AG08396 (cell line): Measurements from ENCODE around the gene IFI27.
"Not testable (repeated sequence)": the region's sequence is repeated elsewhere in the genome, so short reads cannot be mapped to it uniquely, and the experiment has no call there.

Experiments
- DNase-seq: peaks from one replicate; pipeline ENCODE4 v3.0.0; 2012; ENCODE audit warnings: low spot score, mixed read lengths

The IFI27 gene

DNA sequence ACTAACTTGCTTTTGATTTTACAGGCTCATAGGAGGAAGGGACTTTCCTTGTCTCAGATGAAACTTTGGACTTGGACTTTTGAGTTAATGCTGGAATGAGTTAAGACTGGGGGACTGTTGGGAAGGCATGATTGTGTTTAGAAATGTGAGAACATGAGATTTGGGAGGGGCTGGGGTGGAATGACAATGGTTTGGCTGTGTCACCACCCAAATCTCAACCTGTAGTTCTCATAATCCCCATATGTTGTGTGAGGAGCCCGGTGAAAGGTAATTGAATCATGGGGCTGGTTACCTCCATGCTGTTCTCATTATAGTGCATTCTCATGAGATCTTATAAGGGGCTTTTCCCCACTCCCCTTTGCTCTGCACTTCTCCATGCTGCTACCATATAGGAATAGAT is 45.6 kb downstream of the IFI27 start:
- DNase-seq = not testable (repeated sequence)

DNA sequence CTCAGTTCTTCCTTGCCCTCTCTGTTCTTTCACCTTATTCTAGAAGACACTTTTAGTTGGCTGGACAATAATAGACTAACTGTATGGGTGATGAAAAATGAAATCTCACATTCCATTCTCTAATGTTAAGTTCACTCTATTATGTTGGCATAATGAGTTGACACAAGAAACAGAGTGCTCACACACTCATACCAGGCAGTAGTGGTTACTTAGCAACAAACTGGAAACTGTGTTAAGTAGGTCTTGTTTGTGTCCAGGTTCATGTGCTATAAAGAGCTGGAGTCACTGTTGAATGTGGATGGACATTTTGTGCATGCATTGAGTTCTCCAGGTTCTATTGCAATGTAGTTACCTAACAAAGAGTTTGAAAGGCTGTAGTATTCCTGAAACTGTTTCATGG is 46.7 kb downstream of the IFI27 start:
- no peak for DNase-seq

DNA sequence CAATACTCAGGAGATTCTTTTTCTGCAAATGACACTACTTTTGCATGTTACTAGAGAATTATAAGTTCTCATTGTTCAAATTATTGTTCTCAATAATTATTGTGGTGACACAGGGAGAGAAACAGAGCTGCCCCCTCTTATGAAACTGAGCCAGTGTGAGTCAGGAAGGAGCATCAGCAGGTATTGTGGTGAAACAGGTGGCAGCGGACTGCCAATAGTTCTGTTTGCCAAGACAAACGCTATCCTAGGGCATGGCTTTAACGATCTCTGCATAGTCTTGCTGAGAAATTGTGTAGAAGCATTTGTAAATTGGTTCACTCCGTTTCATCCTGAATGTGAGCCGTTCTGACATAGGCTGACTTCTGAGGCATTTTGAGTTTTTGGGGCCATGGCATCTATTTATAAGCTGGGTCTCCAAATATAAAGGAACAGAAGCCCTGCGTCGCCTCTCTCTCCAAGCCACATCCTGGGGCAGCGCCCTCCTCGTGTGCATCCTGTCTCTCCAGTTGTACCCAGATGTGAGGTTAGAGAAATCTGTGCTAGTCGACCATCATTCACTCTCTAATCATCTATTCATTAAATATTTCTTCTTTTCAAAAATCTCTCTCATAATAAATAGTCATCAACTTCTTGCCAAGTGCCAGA is 47.8 kb downstream of the IFI27 start:
- no peak for DNase-seq

DNA sequence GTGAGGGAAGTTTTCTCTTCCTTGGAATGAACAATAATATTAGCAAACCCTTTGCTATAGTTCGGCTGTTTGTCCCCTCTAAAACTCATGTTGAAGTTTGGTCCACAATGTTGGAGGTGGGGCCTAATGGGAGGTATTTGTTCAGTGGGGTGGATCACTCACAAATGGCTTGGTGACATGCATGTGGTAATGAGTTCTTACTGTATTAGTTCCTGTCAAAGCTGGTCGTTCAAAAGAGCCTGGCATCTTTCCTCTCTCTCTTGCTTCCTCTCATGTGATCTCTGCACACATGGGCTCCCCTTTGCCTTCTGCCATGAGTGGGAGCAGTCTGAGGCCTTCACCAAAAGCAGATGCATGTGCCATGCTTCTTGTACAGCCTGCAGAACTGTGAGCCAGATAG is 50.5 kb downstream of the IFI27 start:
- no peak for DNase-seq

DNA sequence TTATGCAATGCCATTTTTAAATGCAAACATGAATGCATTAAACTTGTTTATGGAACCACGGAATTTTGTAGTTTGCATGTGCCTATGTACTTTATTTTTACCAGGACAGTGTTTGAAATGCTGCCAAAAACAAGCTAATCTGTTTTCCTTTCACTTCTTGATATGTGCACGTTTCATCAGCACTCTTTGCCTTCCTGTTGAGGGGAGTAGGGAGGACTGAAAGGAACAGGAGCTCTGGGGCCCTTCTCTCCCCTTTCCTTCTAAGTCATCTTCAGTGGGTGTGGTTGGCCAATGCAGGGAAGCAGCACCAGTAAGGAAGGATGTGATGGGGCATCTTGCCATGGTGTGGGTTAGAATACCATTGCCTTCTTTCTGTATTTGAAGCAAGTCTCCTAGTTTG is 51.4 kb downstream of the IFI27 start:
- no peak for DNase-seq

DNA sequence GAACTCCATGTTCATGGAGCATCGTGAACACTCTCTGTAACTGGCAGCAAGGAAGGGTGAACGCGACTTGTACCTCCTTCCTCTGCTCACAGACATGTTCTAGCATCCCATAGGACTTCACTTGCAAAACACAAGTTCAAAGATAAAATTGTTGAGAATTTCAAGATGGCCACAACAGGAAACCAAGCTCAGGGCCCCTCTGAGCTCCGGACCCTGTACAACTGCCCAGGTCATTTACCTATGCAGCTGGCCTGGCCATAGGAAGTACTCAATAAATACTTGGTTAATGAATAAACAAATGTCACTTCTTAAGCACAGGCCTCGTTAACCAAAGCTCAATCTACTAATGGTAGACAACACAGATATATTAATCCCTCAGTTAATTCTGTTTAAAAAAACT is 51.9 kb downstream of the IFI27 start:
- DNase-seq = no peak

DNA sequence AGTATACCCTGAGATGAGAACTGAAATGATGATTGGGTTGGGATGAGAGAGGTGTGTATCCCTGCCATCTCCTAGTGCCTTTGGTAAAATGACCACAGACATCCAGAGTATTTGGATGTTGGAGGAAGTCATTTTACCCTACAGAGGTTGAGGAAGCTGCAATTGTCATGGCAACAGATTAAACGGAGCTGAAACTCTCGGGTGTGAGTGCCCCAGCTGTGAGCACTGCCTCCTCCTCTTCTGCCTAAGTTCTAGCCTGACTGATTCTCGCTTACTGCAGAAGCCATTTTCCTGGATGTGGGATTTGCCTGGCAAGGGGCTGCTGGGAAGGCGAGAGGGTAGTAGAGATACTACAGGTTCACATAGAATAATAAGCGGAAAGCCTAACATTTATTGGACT is 53.3 kb downstream of the IFI27 start:
- DNase-seq = no peak

DNA sequence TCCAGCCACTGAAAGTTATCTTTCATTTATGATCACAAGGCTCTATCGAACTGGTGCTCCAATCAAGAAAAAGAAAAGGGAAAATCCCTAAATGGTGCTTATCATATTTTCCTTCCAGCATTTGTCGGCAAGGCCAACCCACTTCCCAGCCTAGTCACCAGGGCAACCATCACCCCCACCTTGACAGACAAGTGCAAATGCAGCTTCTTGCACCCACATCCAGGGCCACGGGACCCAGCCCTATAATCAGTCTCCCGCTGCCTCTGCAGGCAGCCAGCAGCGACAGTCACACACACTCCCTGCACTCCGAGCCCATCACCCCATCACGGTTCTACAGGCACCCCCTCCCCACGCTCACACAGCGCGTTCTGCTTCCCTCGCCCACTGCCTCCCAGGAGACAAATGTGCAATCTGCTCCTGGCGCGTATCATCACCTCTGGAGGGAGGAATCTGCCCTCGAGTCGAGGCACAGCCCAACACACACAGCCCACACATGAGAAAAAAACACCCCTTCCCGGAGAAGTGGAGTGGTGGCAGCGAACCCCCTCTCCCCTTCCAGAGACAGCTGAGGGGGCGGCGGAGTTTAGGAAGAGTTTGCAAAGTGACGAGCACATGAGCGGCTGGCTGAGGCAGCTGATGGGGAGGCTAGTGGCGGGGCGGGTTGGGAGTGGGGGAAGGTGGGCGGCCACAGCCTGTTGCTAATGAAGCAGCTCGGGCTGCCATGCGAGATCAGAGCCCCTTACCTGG is 54.3 kb downstream of the IFI27 start:
- no peak for DNase-seq

DNA sequence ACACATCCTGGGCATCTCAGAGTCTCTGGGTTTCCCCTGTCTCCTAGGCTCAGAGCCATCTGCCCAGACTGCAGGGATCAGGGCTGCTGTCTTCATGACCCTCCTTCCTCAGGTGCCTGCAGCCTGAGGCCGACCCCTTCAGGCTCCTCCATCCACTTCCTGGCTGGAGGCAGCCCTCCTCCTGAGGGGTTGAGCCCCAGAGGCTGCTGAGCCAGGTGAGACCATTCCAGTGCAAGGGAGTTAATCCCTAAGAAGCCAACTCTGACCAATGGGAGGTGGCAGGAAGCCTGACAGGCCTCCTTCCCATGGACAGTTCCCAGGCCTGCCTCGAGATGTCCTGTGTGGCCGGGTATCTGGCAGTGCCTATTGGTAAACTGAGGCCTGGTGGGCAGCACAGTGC is 55.2 kb downstream of the IFI27 start:
- DNase-seq = no peak
